ENCODE measurements around the gene NCBP3. TPM values are rescaled to one million over a fixed set of nuclear protein-coding genes. Genes with fewer than 3 reads are reported as not detected.
A peak's percentile ranks its signal among the peaks of the same experiment; 100 is the strongest.
"Not testable (repeated sequence)": the region's sequence is repeated elsewhere in the genome, so short reads cannot be mapped to it uniquely, and the experiment has no call there.

Gene NCBP3
- total RNA-seq, 5 donors from 2014 or later (not counting 1 experiment from before 2014, with no cell fraction given): 35.6 to 55.5 (median 46.7) TPM

DNA sequence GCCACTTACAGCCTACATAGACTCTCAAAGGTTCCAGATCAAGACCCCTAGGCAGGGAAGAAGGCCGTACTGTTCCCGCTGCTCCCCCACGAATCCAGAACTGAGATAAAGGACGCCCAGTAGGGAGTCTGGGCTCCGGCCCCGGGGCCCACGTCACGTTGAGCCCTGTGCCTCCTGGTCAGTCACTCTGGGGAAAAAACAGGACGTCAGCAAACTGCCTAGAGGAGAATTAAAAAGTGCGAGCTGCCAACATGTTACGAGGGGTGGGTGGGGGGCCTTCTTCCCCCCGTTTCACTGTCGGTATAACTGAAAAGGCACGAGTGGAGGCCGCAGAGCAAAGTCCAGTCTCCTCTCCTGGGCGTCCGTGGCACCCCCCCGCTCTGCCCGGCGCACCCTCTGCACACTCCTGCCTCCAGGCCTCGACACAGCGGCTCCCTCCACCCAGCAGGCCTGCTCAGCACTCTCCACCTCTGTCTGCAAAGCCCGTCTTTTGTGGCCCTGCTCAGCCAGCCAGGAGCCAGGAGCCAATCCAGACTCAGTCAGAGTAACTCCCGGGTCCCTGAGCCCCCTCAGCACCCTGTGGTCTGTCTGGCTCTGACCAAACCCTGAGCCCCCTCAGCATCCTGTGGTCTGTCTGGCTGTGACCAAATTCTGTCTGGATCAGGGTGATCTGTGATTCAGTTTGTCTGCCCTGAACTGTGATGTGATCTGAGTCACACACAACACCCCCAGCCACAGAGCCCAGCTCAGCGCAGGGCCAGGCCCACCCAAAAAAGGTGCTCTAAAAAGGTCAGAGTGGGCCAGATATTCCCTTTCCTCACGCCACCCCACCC, 51.3 kb downstream of the NCBP3 start:
- 80% methylated on average over 19 of the region's 26 CpGs for WGBS (ENCODE audit: insufficient coverage)
- no peaks in the 10 kb centered on the region for H3K27me3 Mint-ChIP-seq

GRCh38 chr17:3794152-3794551, 51.9 kb downstream of the NCBP3 start:
- H3K36me3 Mint-ChIP-seq; H3K4me3 Mint-ChIP-seq; ATAC-seq (replicated peaks in 1 of 4); H3K27ac ChIP-seq (ENCODE audit: low read length); H3K9me3 ChIP-seq; H3K4me3 ChIP-seq (ENCODE audit: control insufficient read depth in 1 of 2, extremely low read depth in 1 of 2, low read length in 1 of 2); H3K9me3 Mint-ChIP-seq; H3K27me3 ChIP-seq (replicated peaks in 1 of 2; ENCODE audit: control insufficient read depth in 2 of 2, extremely low read depth in 1 of 2, insufficient read depth in 2 of 2, low read length in 1 of 2); H3K36me3 ChIP-seq (ENCODE audit: control insufficient read depth in 2 of 2, extremely low read depth in 1 of 2, insufficient read depth in 1 of 2, low read length in 1 of 2); H3K27me3 Mint-ChIP-seq; CTCF ChIA-PET; DNase-seq: not testable (repeated sequence)
- POLR2A ChIA-PET: interaction anchor here in 1 of 2 donors (0.6 kb wide), 1 partner anchor 24 kb away, joined by 4 read pairs; no protein-coding TSS in a partner anchor
- peaks cover 3 to 44% of the 10 kb centered on the region in 2 experiments for H3K4me1 ChIP-seq (ENCODE audit: control insufficient read depth in 1 of 2, extremely low read depth in 1 of 2, insufficient read depth in 2 of 2, low read length in 2 of 2)
- Mint-ChIP-seq H3K4me1 (peaks cover 36 to 63% (median 52%) of the 10 kb centered on the region in 3 donors), H3K27ac (peak overlapping the region in 1 of 2 donors; percentile 11)
- WGBS (ENCODE audit: insufficient coverage): 94% methylated on average over 5 of the region's 9 CpGs

More for the DNA sequence above, 51.3 kb downstream of the NCBP3 start:
- no peaks in the 10 kb centered on the region for H3K9me3 ChIP-seq
- no peaks in the 10 kb centered on the region for H3K27me3 ChIP-seq (replicated peaks in 1 of 2; ENCODE audit: control insufficient read depth in 2 of 2, extremely low read depth in 1 of 2, insufficient read depth in 2 of 2, low read length in 1 of 2)
- H3K27ac ChIP-seq (ENCODE audit: low read length): peak overlapping the region; percentile 42
- ATAC-seq (replicated peaks in 1 of 4) (peak; percentile 25 to 63 (median 47)), DNase-seq (peak in 29 of 35 experiments; percentile 10 to 76 (median 37))
- ChIA-PET CTCF (no interaction called here), POLR2A (interaction anchor here in 1 of 2 donors (0.6 kb wide), 1 partner anchor 12 kb away, joined by 3 read pairs; no protein-coding TSS in a partner anchor)
- Mint-ChIP-seq H3K27ac (peak overlapping the region; percentile 89 to 91), H3K9me3 (no peaks in the 10 kb centered on the region), H3K4me3 (peak overlapping the region; percentile 34 to 56 (median 48)), H3K4me1 (peaks cover 34 to 63% (median 48%) of the 10 kb centered on the region in 3 donors), H3K36me3 (no peaks in the 10 kb centered on the region)
- H3K4me1 ChIP-seq (ENCODE audit: control insufficient read depth in 1 of 2, extremely low read depth in 1 of 2, insufficient read depth in 2 of 2, low read length in 2 of 2): peaks cover 3 to 44% of the 10 kb centered on the region in 2 experiments
- H3K4me3 ChIP-seq (ENCODE audit: control insufficient read depth in 1 of 2, extremely low read depth in 1 of 2, low read length in 1 of 2): no peak overlapping the region
- H3K36me3 ChIP-seq (ENCODE audit: control insufficient read depth in 2 of 2, extremely low read depth in 1 of 2, insufficient read depth in 1 of 2, low read length in 1 of 2): no peaks in the 10 kb centered on the region

- POLR2A ChIA-PET: interaction anchor here in 1 of 2 donors (0.6 kb wide), 1 partner anchor 23 kb away, joined by 4 read pairs; no protein-coding TSS in a partner anchor
- not testable (repeated sequence) for H3K4me3 Mint-ChIP-seq
- H3K4me1 ChIP-seq (ENCODE audit: control insufficient read depth in 1 of 2, extremely low read depth in 1 of 2, insufficient read depth in 2 of 2, low read length in 2 of 2): peaks cover 3 to 50% of the 10 kb centered on the region in 2 experiments
Measured at GRCh38 chr17:3793258-3793657, 52.8 kb downstream of the NCBP3 start.

DNA sequence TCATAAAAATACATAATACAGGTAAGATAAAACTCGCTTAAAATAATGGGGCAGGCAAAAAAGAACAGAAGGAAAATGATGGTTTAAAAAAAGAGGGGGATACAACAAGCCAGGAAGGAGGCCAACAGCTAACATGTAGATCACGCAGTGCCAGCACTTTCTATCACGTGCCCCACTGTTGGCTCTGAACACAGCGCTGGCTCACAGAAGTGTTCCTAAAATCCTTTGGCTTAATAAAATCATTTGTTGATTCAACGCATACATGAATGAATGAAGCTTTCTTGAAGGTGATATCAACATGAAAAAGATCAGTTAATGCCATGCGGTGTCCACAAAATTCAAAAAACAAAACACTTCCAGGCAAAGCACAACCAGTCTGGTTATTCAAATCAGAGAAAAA, 53.6 kb downstream of the NCBP3 start:
- ChIA-PET CTCF (no interaction called here), POLR2A (no interaction called here)
- Mint-ChIP-seq H3K27ac (no peak overlapping the region), H3K9me3 (no peaks in the 10 kb centered on the region), H3K27me3 (no peaks in the 10 kb centered on the region), H3K4me3 (no peak overlapping the region), H3K36me3 (no peaks in the 10 kb centered on the region), H3K4me1 (peaks cover 30 to 60% (median 52%) of the 10 kb centered on the region in 3 donors)
- Histone ChIP-seq H3K36me3 (ENCODE audit: control insufficient read depth in 2 of 2, extremely low read depth in 1 of 2, insufficient read depth in 1 of 2, low read length in 1 of 2) (no peaks in the 10 kb centered on the region), H3K4me1 (ENCODE audit: control insufficient read depth in 1 of 2, extremely low read depth in 1 of 2, insufficient read depth in 2 of 2, low read length in 2 of 2) (peaks cover 5 to 52% of the 10 kb centered on the region in 2 experiments), H3K9me3 (no peaks in the 10 kb centered on the region), H3K27ac (ENCODE audit: low read length) (no peak overlapping the region), H3K4me3 (ENCODE audit: control insufficient read depth in 1 of 2, extremely low read depth in 1 of 2, low read length in 1 of 2) (no peak overlapping the region), H3K27me3 (replicated peaks in 1 of 2; ENCODE audit: control insufficient read depth in 2 of 2, extremely low read depth in 1 of 2, insufficient read depth in 2 of 2, low read length in 1 of 2) (no peaks in the 10 kb centered on the region)
- 93% methylated on average over 3 of the region's 6 CpGs for WGBS (ENCODE audit: insufficient coverage)
- ATAC-seq (replicated peaks in 1 of 4) (no peak), DNase-seq (no peak)

More at GRCh38 chr17:3793258-3793657, 52.8 kb downstream of the NCBP3 start:
- CTCF ChIA-PET; DNase-seq; H3K9me3 ChIP-seq; H3K27me3 ChIP-seq (replicated peaks in 1 of 2; ENCODE audit: control insufficient read depth in 2 of 2, extremely low read depth in 1 of 2, insufficient read depth in 2 of 2, low read length in 1 of 2); H3K27ac Mint-ChIP-seq; H3K27me3 Mint-ChIP-seq; ATAC-seq (replicated peaks in 1 of 4); H3K9me3 Mint-ChIP-seq; H3K36me3 ChIP-seq (ENCODE audit: control insufficient read depth in 2 of 2, extremely low read depth in 1 of 2, insufficient read depth in 1 of 2, low read length in 1 of 2); H3K27ac ChIP-seq (ENCODE audit: low read length); H3K4me3 ChIP-seq (ENCODE audit: control insufficient read depth in 1 of 2, extremely low read depth in 1 of 2, low read length in 1 of 2); H3K36me3 Mint-ChIP-seq: not testable (repeated sequence)
- 91% methylated on average over 2 of the region's 7 CpGs for WGBS (ENCODE audit: insufficient coverage)
- peaks cover 32 to 59% (median 48%) of the 10 kb centered on the region in 3 donors for H3K4me1 Mint-ChIP-seq

GRCh38 chr17:3788200-3788599, 57.8 kb downstream of the NCBP3 start:
- Mint-ChIP-seq H3K9me3 (no peaks in the 10 kb centered on the region), H3K27me3 (no peaks in the 10 kb centered on the region), H3K4me1 (peaks cover 17 to 42% (median 31%) of the 10 kb centered on the region in 3 donors), H3K4me3 (no peak overlapping the region), H3K36me3 (no peaks in the 10 kb centered on the region), H3K27ac (peak overlapping the region in 1 of 2 donors; percentile 36)
- ChIA-PET CTCF (interaction anchor here in 1 of 2 donors (0.6 to 0.7 kb wide), 2 partner anchors 57 to 289 kb away, joined by 4 to 12 read pairs; no protein-coding TSS in a partner anchor), POLR2A (interaction anchor here in 1 of 2 donors (0.6 kb wide), 1 partner anchor 67 kb away, joined by 6 read pairs; no protein-coding TSS in a partner anchor)
- Histone ChIP-seq H3K36me3 (ENCODE audit: control insufficient read depth in 2 of 2, extremely low read depth in 1 of 2, insufficient read depth in 1 of 2, low read length in 1 of 2) (no peaks in the 10 kb centered on the region), H3K4me3 (ENCODE audit: control insufficient read depth in 1 of 2, extremely low read depth in 1 of 2, low read length in 1 of 2) (no peak overlapping the region), H3K27ac (ENCODE audit: low read length) (no peak overlapping the region), H3K4me1 (ENCODE audit: control insufficient read depth in 1 of 2, extremely low read depth in 1 of 2, insufficient read depth in 2 of 2, low read length in 2 of 2) (peaks cover 2 to 27% of the 10 kb centered on the region in 2 experiments), H3K9me3 (no peaks in the 10 kb centered on the region), H3K27me3 (replicated peaks in 1 of 2; ENCODE audit: control insufficient read depth in 2 of 2, extremely low read depth in 1 of 2, insufficient read depth in 2 of 2, low read length in 1 of 2) (no peaks in the 10 kb centered on the region)
- ATAC-seq (replicated peaks in 1 of 4) (peak in 3 of 4 experiments; percentile 26 to 53 (median 47)), DNase-seq (peak in 3 of 35 experiments; percentile 19 to 57 (median 33))
- WGBS (ENCODE audit: insufficient coverage): no CpG with 5 or more reads among the region's 2 CpGs

GRCh38 chr17:3785323-3785722, 60.7 kb downstream of the NCBP3 start:
- CTCF ChIA-PET; H3K36me3 Mint-ChIP-seq; H3K4me3 ChIP-seq (ENCODE audit: control insufficient read depth in 1 of 2, extremely low read depth in 1 of 2, low read length in 1 of 2); POLR2A ChIA-PET; H3K36me3 ChIP-seq (ENCODE audit: control insufficient read depth in 2 of 2, extremely low read depth in 1 of 2, insufficient read depth in 1 of 2, low read length in 1 of 2); H3K9me3 Mint-ChIP-seq; H3K27me3 Mint-ChIP-seq; DNase-seq; H3K27ac Mint-ChIP-seq; H3K27ac ChIP-seq (ENCODE audit: low read length); H3K4me3 Mint-ChIP-seq; ATAC-seq (replicated peaks in 1 of 4); H3K27me3 ChIP-seq (replicated peaks in 1 of 2; ENCODE audit: control insufficient read depth in 2 of 2, extremely low read depth in 1 of 2, insufficient read depth in 2 of 2, low read length in 1 of 2); H3K9me3 ChIP-seq: not testable (repeated sequence)
- H3K4me1 Mint-ChIP-seq: peaks cover 13 to 26% (median 19%) of the 10 kb centered on the region in 3 donors
- no CpG with 5 or more reads among the region's 5 CpGs for WGBS (ENCODE audit: insufficient coverage)
- peaks cover 2 to 20% of the 10 kb centered on the region in 2 experiments for H3K4me1 ChIP-seq (ENCODE audit: control insufficient read depth in 1 of 2, extremely low read depth in 1 of 2, insufficient read depth in 2 of 2, low read length in 2 of 2)
